ENCODE results near the gene VAV2.

The VAV2 gene

DNA sequence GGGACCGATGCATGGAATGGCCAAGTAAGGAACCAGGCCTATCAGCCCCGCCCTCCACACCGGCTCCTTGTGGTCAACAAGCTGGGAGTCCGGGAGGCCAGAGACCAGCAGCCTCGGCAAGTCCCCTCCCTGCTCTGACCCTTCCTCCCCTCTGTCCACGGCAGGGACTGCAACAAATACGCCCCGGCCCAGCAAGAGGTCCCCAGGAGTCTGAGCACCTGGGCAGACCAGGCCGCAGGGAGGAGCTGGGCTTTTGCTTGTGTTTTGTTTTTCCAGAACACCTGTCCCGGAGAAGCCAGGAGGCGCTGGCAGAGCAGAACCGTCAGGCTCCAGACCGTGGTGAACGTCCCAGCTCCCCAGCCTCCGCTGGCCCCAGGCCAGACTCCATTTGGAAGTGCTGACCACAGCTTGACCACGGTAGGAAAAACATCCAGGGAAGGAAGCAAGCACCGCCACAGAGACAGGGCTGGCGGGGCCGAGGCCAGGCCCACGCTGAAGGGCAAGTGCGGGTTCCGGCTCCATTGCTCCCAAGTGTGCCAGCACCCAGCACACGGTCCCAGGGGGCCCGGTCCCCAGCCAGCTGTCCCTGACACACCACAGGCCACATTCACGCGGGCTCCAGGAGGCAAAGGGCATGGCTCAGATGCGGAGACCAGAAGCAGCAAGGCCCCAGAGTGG lies 56.7 kb downstream of the VAV2 start:
- Histone ChIP-seq H3K14ac (ENCODE audit: low read length) (no peak overlapping the region), H3K79me1 (ENCODE audit: low read length) (peaks cover 4% of the 10 kb centered on the region), H3K9ac (ENCODE audit: low read length) (no peak overlapping the region), H2AK5ac (ENCODE audit: low read length) (no peak overlapping the region), H4K91ac (ENCODE audit: low read depth, low read length) (no peak overlapping the region), H2BK120ac (ENCODE audit: insufficient read depth, low read length, poor library complexity) (no peak overlapping the region), H2BK12ac (ENCODE audit: low read length) (no peak overlapping the region), H3K4ac (ENCODE audit: low read depth, low read length) (peak overlapping the region; percentile 64), H4K8ac (ENCODE audit: low read depth, low read length) (no peak overlapping the region), H3K4me2 (ENCODE audit: low read length) (no peak overlapping the region), H3K36me3 (ENCODE audit: control insufficient read depth in 1 of 2, insufficient read depth in 2 of 2, low read length in 2 of 2) (peaks cover 47 to 50% of the 10 kb centered on the region in 2 experiments), H3K27ac (ENCODE audit: low read depth, low read length) (peak overlapping the region; percentile 25), H3K18ac (ENCODE audit: low read length) (peak overlapping the region; percentile 43), H3K79me2 (ENCODE audit: control insufficient read depth, insufficient read depth, low read length, poor library complexity) (peaks cover 13% of the 10 kb centered on the region), H4K12ac (ENCODE audit: low read depth, low read length) (no peak overlapping the region), H3K4me1 (ENCODE audit: control insufficient read depth in 1 of 2, insufficient read depth in 2 of 2, low read length in 2 of 2) (peaks cover 21 to 30% of the 10 kb centered on the region in 2 experiments), H3K4me3 (ENCODE audit: low read depth, low read length) (no peak overlapping the region), H3K27me3 (ENCODE audit: insufficient read depth, low read length) (no peaks in the 10 kb centered on the region), H3K23ac (ENCODE audit: low read length) (no peak overlapping the region), H2BK5ac (ENCODE audit: low read depth, low read length, poor library complexity) (no peak overlapping the region), H2AFZ (ENCODE audit: insufficient read depth, low read length, poor library complexity) (peak overlapping the region; percentile 1), H3K9me3 (ENCODE audit: insufficient read depth, low read depth, low read length) (no peaks in the 10 kb centered on the region)
- no CpG with 5 or more reads among the region's 27 CpGs for WGBS (ENCODE audit: extremely low coverage, insufficient coverage, insufficient read length)
- DNase-seq: no peak

DNA sequence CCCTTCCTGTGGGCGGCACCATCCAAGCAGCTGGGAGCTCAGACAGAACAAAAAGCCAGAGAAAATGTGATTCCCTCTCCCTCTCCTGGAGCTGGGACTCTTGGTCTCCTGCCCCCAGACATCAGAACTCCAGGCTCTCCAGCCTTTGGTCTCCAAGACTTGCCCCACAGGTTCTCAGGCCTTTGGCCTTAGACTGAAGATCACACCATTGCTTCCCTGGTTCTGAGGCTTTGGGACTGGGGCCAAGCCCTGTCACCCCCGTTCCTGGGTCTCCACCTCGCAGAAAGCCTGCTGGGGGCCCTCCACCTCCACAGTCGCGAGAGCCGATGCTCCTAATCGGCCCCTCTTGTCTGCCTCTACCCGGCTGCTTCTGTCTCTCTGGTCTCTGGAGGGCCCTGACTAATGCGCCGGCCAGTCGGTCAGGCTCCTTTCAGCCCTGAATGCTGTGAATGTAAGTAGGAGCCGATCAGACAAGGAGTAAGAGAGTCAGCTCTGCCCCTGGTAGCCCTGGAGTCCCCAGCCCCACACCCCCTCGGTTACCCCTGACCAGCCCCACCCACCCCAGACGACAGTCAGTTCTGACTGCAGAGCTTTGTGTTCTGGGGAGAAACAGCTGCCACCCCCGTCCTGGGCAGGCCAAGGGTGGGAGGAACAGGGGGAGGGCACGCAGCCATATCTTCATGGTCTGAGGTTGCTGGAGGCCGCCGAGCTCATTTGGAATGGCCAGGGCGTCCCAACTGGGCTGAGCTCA lies 57.5 kb downstream of the VAV2 start:
- H2AK5ac ChIP-seq (ENCODE audit: low read length): no peak overlapping the region
- WGBS (ENCODE audit: extremely low coverage, insufficient coverage, insufficient read length): no CpG with 5 or more reads among the region's 19 CpGs
- no peak for DNase-seq

DNA sequence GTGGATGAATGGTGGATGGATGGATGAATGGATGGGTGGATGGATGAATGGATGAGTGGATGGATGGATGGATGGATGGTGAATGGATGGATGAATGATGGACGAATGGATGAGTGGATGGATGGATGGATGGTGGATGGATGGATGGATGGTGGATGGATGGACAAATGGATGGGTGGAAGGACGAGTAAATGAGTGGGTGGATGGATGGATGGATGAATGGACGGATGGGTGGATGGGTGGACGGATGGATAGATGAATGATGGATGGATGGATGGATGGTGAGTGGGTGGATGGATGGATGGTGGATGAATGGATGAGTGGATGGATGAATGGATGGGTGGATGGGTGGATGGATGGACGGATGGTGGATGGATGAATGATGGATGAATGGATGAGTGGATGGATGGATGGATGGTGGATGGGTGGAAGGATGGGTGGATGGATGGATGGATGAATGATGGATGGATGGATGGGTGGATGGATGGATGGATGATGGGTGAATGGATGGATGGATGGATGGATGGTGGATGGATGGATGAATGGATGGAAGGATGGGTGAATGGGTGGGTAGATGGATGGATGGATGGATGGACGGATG lies 58.6 kb downstream of the VAV2 start:
- 100% methylated on average over 4 of the region's 6 CpGs for WGBS (ENCODE audit: extremely low coverage, insufficient coverage, insufficient read length)

More for the DNA sequence above, 57.5 kb downstream of the VAV2 start:
- no peak overlapping the region for H3K14ac ChIP-seq (ENCODE audit: low read length)
- H2AFZ ChIP-seq (ENCODE audit: insufficient read depth, low read length, poor library complexity): no peak overlapping the region
- peaks cover 4% of the 10 kb centered on the region for H3K79me1 ChIP-seq (ENCODE audit: low read length)
- peaks cover 13% of the 10 kb centered on the region for H3K79me2 ChIP-seq (ENCODE audit: control insufficient read depth, insufficient read depth, low read length, poor library complexity)
- H3K4me2 ChIP-seq (ENCODE audit: low read length): no peak overlapping the region
- no peak overlapping the region for H3K9ac ChIP-seq (ENCODE audit: low read length)
- no peak overlapping the region for H3K23ac ChIP-seq (ENCODE audit: low read length)
- H4K12ac ChIP-seq (ENCODE audit: low read depth, low read length): no peak overlapping the region
- no peak overlapping the region for H3K4ac ChIP-seq (ENCODE audit: low read depth, low read length)
- H3K18ac ChIP-seq (ENCODE audit: low read length): no peak overlapping the region
- H3K4me1 ChIP-seq (ENCODE audit: control insufficient read depth in 1 of 2, insufficient read depth in 2 of 2, low read length in 2 of 2): peaks cover 19 to 25% of the 10 kb centered on the region in 2 experiments
- no peaks in the 10 kb centered on the region for H3K9me3 ChIP-seq (ENCODE audit: insufficient read depth, low read depth, low read length)
- peaks cover 52 to 55% of the 10 kb centered on the region in 2 experiments for H3K36me3 ChIP-seq (ENCODE audit: control insufficient read depth in 1 of 2, insufficient read depth in 2 of 2, low read length in 2 of 2)
- no peak overlapping the region for H2BK5ac ChIP-seq (ENCODE audit: low read depth, low read length, poor library complexity)
- no peak overlapping the region for H4K8ac ChIP-seq (ENCODE audit: low read depth, low read length)
- H3K4me3 ChIP-seq (ENCODE audit: low read depth, low read length): no peak overlapping the region
- no peak overlapping the region for H2BK120ac ChIP-seq (ENCODE audit: insufficient read depth, low read length, poor library complexity)
- H3K27ac ChIP-seq (ENCODE audit: low read depth, low read length): no peak overlapping the region
- no peak overlapping the region for H4K91ac ChIP-seq (ENCODE audit: low read depth, low read length)
- no peak overlapping the region for H2BK12ac ChIP-seq (ENCODE audit: low read length)
- no peaks in the 10 kb centered on the region for H3K27me3 ChIP-seq (ENCODE audit: insufficient read depth, low read length)

DNA sequence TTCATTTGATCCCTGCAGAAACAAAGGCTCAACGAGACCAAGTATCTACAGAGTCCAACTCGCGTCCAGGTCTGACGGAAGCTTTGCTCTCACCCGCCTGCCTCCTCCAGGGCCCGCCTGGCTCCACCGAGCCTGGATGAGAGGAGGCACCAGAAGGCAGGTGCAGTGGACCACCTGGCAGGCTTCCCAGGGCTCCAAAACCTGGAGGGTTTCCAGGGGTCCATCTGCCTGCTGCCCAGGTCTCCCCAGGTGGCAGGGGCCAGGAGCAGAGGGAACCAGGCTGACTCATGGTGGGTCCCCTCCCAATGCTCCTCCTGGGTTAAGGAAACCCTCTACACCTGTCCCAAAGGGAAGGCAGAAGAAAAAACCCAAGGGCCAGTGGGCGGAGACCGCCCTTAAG lies 59.5 kb downstream of the VAV2 start:
- H2BK5ac ChIP-seq (ENCODE audit: low read depth, low read length, poor library complexity): no peak overlapping the region
- WGBS (ENCODE audit: extremely low coverage, insufficient coverage, insufficient read length): no CpG with 5 or more reads among the region's 9 CpGs
- no peak overlapping the region for H3K4me3 ChIP-seq (ENCODE audit: low read depth, low read length)
- H4K8ac ChIP-seq (ENCODE audit: low read depth, low read length): no peak overlapping the region
- H3K27ac ChIP-seq (ENCODE audit: low read depth, low read length): no peak overlapping the region
- no peak overlapping the region for H4K91ac ChIP-seq (ENCODE audit: low read depth, low read length)
- H3K4me1 ChIP-seq (ENCODE audit: control insufficient read depth in 1 of 2, insufficient read depth in 2 of 2, low read length in 2 of 2): peaks cover 14 to 20% of the 10 kb centered on the region in 2 experiments
- H3K79me2 ChIP-seq (ENCODE audit: control insufficient read depth, insufficient read depth, low read length, poor library complexity): peaks cover 16% of the 10 kb centered on the region
- no peak overlapping the region for H4K12ac ChIP-seq (ENCODE audit: low read depth, low read length)
- no peak overlapping the region for H3K4me2 ChIP-seq (ENCODE audit: low read length)
- H3K23ac ChIP-seq (ENCODE audit: low read length): no peak overlapping the region
- H2BK12ac ChIP-seq (ENCODE audit: low read length): no peak overlapping the region
- H3K9me3 ChIP-seq (ENCODE audit: insufficient read depth, low read depth, low read length): no peaks in the 10 kb centered on the region
- H3K9ac ChIP-seq (ENCODE audit: low read length): no peak overlapping the region
- no peak overlapping the region for H2AK5ac ChIP-seq (ENCODE audit: low read length)
- H3K36me3 ChIP-seq (ENCODE audit: control insufficient read depth in 1 of 2, insufficient read depth in 2 of 2, low read length in 2 of 2): peaks cover 56 to 58% of the 10 kb centered on the region in 2 experiments
- no peak overlapping the region for H2BK120ac ChIP-seq (ENCODE audit: insufficient read depth, low read length, poor library complexity)
- no peak for DNase-seq
- no peak overlapping the region for H2AFZ ChIP-seq (ENCODE audit: insufficient read depth, low read length, poor library complexity)
- no peaks in the 10 kb centered on the region for H3K27me3 ChIP-seq (ENCODE audit: insufficient read depth, low read length)
- H3K14ac ChIP-seq (ENCODE audit: low read length): no peak overlapping the region
- H3K79me1 ChIP-seq (ENCODE audit: low read length): peaks cover 4% of the 10 kb centered on the region
- peak overlapping the region; percentile 24 for H3K4ac ChIP-seq (ENCODE audit: low read depth, low read length)
- peak overlapping the region; percentile 14 for H3K18ac ChIP-seq (ENCODE audit: low read length)

More for the DNA sequence above, 58.6 kb downstream of the VAV2 start:
- Histone ChIP-seq H3K4me1 (ENCODE audit: control insufficient read depth in 1 of 2, insufficient read depth in 2 of 2, low read length in 2 of 2) (peaks cover 14 to 20% of the 10 kb centered on the region in 2 experiments), H3K27me3 (ENCODE audit: insufficient read depth, low read length) (no peaks in the 10 kb centered on the region), H3K18ac (ENCODE audit: low read length) (no peak overlapping the region), H3K23ac (ENCODE audit: low read length) (no peak overlapping the region), H3K14ac (ENCODE audit: low read length) (no peak overlapping the region), H3K79me2 (ENCODE audit: control insufficient read depth, insufficient read depth, low read length, poor library complexity) (peaks cover 13% of the 10 kb centered on the region), H2BK5ac (ENCODE audit: low read depth, low read length, poor library complexity) (no peak overlapping the region), H3K4me2 (ENCODE audit: low read length) (no peak overlapping the region), H3K9me3 (ENCODE audit: insufficient read depth, low read depth, low read length) (no peaks in the 10 kb centered on the region), H4K12ac (ENCODE audit: low read depth, low read length) (no peak overlapping the region), H3K36me3 (ENCODE audit: control insufficient read depth in 1 of 2, insufficient read depth in 2 of 2, low read length in 2 of 2) (peaks cover 56 to 58% of the 10 kb centered on the region in 2 experiments), H2BK120ac (ENCODE audit: insufficient read depth, low read length, poor library complexity) (no peak overlapping the region), H3K27ac (ENCODE audit: low read depth, low read length) (no peak overlapping the region), H4K91ac (ENCODE audit: low read depth, low read length) (no peak overlapping the region), H2AFZ (ENCODE audit: insufficient read depth, low read length, poor library complexity) (no peak overlapping the region), H2BK12ac (ENCODE audit: low read length) (no peak overlapping the region), H3K4me3 (ENCODE audit: low read depth, low read length) (no peak overlapping the region), H3K79me1 (ENCODE audit: low read length) (peaks cover 4% of the 10 kb centered on the region), H2AK5ac (ENCODE audit: low read length) (no peak overlapping the region), H3K4ac (ENCODE audit: low read depth, low read length) (no peak overlapping the region), H4K8ac (ENCODE audit: low read depth, low read length) (no peak overlapping the region), H3K9ac (ENCODE audit: low read length) (no peak overlapping the region)
- DNase-seq: no peak
